ENCODE measurements around the gene CT55.

DNA sequence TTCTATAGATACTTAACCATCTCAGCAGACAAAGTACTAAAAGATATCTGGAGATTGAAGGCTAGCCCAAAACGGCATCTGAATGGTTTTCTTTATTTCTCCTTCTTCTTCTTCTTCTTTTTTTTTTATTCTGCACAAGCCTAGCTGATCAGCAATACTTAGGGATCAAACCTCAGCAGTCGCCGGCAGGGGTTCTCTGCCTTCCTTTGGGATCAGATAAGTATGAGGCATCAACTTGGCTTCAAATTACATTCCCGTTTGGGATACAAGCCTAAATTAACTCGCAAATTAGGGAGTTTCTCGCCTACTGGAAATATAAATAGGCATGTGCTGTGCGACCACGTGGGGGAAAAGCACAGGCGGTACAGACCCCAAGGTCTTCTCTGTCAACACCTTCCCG is 730 bp downstream of the CT55 start:
- TF ChIP-seq, protein P1, sequence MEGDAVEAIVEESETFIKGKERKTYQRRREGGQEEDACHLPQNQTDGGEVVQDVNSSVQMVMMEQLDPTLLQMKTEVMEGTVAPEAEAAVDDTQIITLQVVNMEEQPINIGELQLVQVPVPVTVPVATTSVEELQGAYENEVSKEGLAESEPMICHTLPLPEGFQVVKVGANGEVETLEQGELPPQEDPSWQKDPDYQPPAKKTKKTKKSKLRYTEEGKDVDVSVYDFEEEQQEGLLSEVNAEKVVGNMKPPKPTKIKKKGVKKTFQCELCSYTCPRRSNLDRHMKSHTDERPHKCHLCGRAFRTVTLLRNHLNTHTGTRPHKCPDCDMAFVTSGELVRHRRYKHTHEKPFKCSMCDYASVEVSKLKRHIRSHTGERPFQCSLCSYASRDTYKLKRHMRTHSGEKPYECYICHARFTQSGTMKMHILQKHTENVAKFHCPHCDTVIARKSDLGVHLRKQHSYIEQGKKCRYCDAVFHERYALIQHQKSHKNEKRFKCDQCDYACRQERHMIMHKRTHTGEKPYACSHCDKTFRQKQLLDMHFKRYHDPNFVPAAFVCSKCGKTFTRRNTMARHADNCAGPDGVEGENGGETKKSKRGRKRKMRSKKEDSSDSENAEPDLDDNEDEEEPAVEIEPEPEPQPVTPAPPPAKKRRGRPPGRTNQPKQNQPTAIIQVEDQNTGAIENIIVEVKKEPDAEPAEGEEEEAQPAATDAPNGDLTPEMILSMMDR (conservative IDR thresholded peaks at IDR 0.05): no peak
- no peak for TF ChIP-seq ZFX (IDR thresholded peaks at IDR 0.05)

Measured in C4-2B (cell line).